Fibroblast of peridontal ligament (primary cell): Measurements from ENCODE around the gene CEP57.

ENCODE experiments used
- DNase-seq: peaks from one replicate; pipeline ENCODE4 v3.0.0-alpha.2; 2010; ENCODE audit errors: extremely low read depth

CEP57 gene

DNA sequence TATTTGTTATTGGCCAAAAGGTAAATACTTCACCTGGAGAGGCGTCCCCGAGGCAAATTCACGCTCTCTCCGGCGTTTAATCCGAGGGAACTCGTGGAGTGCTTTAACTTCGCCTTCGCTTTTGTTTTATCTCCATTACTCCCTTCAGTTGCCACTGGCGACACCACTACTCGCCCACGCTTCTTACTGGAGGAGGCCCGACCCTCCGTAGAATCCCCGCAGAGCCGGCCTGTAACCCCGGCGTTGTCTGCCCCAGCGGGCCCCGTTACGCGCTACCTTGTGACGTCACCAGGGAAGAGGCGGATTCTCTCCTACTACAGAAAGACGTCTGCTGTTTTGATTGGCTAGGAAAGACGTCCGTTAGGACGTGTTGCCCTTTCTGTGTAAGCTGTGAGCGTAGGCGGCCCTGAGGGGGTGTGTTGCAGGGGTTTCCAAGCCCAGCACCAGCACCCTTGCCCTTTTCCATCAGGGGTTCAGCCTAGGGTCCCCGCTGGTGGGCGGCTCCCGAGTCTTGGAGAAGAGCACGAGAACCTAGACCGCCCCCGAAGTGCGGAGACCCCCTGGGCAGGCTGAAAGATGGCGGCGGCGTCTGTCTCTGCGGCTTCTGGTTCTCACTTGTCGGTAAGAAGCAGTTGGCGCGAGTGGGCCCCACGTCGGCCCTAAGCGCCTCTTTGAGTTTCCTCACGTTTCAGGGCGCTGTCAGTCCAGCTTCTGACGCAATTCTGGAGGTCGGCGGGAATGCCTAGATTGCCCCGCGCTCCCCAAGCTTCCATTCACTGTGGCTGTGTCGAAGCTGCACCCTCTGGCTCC lies at the start of gene CEP57:
Gene CEP57, plus strand, starts transcription at position 376 of the 810 bp plus-strand sequence. Its CDS starts 201 bp downstream, at position 577.
- DNase-seq: peak; percentile 99

DNA sequence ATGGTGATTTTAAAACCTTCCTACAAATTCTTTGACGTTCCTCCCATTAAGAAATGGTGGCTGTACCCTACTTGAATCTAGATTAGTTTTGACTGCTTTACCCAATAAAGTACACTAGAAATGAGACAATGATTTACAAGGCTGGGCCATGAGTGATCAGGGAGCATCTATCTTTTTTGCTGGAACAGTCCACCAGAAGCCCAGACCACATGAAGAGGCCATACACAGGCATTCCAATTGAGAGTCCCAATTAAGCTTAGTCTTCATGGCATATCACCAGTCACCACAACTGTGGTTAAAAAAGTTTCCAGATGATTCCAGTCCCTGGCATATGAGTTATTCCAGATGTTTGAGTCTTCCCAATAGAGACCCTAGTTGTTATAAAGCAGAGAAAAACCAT lies 40.2 kb upstream of the CEP57 start:
- DNase-seq: no peak

DNA sequence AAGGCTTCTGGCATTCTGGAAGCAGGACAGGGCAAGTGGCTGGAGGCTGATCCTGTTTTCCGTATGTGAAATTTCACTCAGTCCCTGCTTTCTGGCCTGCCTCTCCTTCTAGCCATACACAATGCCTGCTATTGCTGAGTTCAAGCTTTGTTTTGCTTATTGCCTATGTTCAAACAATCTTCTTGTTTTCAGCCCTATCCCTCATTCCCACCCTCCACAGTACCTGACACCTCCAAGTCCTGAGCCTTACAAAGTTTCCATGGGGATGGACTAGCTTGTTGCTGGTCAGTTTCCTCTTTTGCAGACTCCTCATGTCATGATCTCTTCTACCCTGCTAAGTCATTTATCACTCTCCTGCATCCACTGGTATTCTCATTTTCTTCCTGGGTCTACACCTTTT lies 38.8 kb upstream of the CEP57 start:
- DNase-seq: no peak

DNA sequence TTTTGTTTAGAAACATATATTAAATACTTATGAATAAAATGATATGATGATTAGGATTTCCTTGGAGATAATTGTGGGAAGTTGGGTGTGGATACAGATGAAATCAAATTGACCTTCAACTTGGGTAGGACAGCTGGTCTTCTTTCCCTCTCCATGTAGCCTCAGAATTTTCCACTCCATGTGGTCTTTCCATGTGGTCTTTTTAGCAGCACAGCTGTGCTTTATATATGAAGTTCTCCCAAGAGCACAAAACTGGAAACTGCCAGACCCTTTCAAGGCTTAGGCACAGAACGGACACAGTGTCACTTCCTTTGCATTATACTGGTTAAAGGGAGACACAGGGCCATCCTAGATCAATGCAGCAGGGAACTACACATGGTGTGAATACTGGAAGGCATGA lies 29.4 kb upstream of the CEP57 start:
- no peak for DNase-seq

DNA sequence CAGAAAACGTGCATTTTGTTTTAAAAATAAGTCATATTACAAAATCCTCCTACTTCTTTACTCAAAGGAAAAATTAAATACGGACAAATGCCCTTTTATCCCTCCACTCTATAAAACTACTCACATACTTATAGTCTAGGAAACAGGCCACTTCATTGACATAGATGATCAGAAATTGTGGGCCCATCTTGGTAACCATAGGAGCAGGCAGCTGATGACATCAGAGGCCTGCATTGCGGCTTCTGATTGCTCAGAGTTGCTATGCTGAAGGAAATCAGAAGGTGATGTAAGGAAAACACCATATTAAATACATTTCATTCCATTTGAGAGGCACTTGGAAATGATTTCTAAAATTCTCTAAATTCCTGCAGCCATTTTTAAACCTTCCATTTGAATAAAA lies 27.8 kb upstream of the CEP57 start:
- peak; percentile 31 for DNase-seq

DNA sequence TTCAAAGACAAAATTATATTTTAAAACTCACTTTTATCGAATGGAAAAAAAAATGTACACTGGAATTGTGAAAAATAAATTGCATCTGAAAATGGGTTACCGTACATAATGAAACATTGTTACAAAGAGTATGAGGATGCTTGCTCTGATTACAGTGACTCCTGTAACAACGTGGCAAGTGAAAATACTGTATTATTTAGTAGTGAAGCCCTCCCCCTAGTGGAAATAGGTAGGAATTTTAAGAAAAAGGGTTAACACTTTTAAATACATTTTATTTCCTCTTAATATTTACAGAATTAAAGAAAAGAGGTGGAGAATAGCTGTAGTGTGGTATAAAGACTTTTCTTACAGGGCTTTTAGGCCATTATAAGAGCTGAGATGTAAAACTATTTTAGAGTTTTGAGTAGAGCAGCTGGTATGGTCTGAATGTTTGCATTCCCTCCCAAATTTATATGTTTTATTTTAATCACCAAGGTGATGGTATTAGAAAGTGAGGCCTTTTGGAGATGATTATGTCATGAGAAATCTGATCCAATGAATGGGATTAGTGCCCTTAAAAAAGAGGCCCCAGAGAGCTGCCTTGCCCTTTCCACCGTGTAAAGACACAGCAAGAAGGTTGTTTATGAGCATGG lies 25.9 kb upstream of the CEP57 start:
- DNase-seq: peak; percentile 86

DNA sequence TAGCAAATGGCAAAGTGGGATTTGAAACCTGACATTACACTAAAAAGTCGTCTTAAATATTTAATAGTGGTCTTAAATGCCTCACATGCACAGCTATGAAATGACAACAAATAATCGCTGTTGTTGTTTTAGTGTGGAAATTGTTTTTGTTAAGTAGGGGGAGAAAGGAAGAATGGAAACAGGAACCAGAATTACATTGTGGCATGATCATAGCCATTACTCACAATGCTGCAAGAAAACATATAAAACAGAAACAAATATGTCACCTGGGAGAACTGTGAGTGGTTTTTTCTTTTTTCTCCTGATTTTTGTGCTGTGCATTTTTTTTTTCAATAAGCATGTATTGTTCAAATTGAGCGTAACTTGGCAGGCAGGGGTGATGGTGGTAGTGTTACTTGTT lies 23.6 kb upstream of the CEP57 start:
- DNase-seq: no peak

DNA sequence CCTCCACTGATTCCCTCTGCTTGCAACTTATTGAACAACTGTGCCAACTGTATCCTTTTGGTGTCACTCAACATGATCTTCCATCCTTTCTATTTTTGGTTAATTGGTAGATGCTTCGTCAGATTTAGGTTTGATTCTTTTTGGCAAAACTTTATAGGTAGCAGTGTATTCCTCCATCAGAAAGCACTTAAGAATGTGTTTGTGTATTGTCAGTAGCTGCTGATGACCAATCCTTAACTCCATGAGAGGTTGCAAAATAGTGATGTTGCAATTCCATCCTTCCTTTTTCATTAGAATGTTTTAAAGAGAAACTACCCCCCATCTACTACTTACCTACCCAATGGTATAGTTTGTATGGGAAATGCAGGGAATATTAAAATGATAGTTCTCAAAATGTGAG lies 22.8 kb upstream of the CEP57 start:
- peak; percentile 86 for DNase-seq

DNA sequence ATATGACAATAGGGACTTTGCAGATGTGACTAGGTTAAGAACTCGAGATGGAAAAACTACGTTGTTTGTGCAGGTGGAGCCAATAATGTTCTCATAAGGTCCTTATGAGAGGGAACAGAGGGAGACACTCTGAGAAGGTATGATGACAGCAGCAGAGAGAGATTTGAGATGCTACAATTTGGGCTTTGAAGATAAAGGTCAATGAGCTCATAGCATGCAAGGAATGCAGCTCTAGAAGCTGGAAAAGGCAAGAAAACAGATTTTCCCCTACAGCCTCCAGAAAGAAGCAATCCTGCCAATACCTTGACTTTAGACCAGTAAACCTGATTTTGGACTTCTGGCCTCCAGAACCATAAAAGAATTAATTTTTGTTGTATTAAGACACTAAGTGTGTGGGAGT lies 21.8 kb upstream of the CEP57 start:
- no peak for DNase-seq

DNA sequence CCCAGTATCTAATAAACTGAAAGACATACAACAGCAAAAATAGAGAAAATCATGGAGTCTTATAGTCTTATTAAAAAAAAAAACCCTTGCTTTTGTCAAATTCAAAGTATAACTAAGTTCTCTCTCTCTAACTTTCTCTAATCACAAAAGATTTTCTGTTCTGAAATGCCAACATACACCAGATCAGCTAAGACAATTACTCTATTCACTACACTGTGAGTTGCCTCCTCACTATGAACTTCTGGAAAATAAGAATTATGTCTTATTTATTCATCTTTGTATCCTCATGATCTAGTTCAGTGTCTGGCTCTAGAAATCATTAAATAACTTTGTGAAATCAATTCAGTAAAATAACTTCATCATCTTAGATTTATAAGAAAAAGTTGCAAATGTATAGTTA lies 13.4 kb upstream of the CEP57 start:
- DNase-seq: no peak

DNA sequence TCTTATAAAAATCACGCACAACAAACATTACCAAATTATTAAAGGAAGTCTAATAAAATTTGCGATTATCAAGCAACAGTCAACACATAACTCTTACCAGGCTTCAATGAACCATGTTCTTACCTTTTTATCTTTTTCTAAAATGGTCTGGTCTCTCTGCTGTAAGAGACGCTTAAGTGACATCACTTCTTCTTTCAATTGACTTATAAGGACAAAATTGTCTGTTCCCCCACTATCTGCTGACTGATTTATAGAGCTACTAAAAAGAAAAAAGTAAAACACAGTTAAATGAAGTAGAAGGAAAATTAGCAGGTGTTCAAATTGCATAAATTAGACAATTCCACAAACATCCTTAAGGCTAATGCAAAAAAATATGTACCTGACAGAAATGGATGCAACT lies 11.6 kb upstream of the CEP57 start:
- DNase-seq: no peak

DNA sequence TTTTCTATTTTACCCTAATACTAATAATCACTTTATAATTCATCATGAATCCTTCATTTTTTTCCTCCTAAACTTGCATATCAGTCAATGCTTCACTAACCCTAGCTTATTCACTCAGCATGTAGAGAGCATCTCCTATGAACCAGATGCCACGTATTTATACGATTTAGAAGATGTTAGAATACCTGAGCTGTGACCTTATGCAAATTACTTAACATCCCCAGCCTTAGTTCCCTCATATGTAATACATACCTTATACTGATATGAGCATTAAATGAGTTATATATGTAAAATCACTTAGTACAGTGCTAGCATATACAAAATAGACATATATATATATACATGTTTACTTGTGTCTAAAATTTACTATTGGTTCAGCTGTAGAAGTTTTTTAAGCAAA lies 9.8 kb upstream of the CEP57 start:
- no peak for DNase-seq

DNA sequence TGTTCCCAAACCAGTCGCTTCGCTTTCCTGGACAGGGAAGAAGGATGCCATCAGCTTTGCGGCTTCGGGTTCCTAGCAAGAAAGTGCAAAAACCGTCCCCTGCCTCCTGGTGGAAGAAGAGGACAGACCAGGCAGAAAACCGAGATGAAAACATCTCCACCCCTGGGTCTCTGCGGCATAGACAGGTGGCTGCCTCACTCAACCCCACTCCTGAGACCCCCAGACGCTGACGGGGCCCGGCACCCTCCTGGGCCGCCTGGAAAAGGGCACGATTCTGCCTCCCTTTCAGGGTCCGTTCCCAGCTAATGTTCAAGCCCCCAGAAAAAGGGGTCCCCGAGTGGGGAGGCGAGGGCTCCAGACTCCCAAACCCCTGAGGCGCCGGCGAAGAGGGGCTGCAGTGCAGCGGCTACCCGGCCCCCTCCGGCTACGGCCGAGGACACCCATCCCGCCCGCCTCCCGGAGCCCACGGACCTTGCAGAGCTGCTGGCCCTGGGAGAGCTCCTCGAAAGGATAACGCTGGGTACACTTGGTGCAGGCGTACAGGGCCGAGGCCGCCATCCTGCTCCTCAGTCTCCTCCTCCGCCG lies 1.3 kb upstream of the CEP57 start:
- DNase-seq: peak; percentile 40

DNA sequence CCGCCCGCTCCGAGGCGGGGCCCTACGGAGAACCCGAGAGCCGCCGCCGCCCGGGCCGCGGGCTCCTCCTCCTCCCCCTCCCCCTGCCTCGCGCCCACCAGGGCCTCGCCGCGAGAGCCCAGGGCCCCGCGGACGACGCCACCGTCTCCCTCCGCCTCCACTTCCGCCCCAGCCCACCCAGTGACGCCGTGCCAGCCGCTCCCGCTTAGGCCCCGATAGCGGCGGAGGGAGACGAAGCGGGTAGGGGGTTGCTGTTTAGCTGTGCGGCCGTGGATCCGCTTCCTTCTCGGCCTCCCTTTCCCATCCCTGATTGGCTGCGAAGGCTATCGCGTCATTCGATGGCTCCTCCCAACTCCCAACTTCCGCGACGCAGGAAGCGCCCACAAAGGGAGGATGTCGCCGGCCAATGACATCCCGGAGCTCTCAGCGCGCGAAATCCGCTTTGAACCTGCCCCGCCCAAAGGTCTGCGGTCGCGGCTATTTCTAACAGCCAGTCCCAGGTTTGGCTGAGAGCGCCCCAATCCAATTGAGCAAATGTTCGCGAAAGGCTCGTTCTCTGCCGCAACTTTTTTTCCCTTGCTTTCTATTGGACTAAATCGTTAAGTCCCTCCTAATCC lies 684 bp upstream of the CEP57 start, which contains the start of gene FAM76B:
Gene FAM76B, minus strand, starts transcription at position 277 of the 617 bp plus-strand sequence. CDS start 304 bp downstream, outside the sequence.
- peak; percentile 98 for DNase-seq

DNA sequence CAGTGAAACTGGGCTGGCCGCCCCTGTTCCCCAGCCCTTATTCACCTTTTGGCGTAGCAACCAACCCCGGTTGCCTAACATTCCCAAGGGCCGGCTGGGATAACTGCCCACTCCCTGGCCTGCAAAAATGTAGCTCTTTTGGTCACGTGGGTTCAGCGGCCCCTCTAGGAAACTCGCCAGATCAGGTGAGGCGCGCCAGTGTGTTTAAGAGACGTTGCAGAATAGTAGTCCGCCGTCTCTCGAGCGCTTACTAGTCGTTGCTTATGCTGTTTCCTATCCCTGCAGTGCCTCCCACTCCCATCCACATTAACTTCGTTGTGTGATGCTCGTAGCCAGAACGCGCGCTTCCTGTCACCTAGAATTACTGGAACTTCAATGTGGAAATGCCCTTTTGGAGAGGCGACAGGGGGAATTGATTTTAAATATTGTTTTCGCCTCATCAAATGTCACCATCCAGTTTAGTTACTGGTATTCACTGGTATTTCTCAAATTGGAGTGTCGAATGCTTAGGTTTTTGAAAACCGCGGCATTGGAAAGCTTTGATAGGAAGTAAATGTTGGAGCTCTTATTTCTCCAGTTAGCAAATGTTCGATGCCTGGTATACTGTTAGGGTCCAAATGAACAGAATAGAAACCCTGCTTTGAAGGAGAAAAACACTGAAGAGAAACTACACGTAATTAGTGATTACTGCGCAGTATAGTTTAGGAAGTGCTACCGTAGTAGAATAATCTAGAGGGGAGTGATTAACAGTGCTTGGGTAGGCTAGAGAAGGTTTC lies 823 bp downstream of the CEP57 start:
- DNase-seq: peak; percentile 50

DNA sequence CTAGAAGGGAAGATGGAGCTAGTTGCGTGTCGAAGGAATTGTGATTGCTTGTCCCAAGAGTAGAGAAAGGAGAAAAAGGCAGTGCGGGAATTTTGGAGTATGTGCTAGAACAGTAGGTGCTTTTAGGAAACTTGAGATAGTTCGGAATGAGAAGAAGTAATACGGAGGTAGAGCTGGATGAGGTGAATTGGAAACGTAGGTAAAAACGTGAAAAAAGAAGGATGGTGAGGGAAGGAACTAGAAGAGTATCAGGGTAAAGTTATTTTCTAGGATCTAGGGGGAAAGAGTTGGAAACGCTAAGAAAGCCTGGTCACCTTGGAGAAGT lies 1.4 kb downstream of the CEP57 start:
- no peak for DNase-seq

DNA sequence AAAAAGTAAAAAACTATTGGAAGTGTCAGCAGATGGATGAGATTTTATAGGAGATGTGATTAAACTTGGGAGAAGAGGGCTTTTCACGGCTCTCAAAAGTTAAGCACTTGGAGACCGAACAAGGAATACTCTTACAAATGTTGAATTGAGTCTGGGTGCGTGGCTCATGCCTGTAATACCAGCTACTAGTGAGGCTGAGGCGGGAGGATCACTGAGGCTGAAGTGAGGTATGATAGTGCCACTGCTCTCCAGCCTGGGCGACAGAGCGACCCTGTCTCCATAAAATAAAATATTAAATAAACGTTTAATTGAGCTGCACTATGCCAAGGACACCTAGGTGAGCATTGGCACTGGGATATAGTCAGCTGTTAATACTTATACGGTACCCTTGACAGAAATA lies 1.9 kb downstream of the CEP57 start:
- DNase-seq: no peak

DNA sequence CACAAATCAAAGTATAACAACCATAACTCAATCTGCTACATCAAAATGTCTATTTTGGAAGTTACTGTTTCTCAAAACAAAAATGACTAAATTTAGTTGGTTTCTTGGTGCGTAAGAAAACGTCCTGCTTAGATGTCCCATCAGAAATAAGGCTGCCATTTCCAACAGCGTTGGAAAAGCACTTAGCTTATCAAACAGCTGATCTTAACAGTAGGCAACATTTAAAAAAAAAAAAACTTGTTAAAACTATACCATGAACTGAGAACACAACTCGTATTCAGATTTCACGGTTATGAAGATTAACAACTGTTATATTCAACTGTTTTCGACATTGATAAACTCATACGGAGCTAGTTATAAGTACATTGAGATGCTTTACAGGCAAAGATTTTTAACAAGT lies 2.4 kb downstream of the CEP57 start:
- DNase-seq: no peak

DNA sequence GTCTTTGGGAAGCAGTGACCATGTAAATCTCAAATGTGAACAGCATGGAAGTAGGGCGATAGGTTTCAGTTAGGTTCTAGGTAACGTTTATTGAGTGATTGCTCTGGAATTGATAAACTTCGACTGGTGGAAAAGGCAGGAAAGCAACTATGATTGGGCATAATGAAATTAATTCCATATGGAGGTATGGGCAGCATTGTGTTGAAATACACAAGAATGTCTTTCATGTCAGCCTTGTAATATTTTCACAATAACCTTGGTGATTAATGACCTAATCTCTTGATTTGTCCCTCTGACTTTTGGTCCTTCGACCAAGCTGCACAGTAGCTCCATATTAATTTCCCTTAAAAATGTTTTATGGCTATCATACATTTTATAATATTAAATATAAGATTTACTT lies 2.8 kb downstream of the CEP57 start:
- peak; percentile 50 for DNase-seq

DNA sequence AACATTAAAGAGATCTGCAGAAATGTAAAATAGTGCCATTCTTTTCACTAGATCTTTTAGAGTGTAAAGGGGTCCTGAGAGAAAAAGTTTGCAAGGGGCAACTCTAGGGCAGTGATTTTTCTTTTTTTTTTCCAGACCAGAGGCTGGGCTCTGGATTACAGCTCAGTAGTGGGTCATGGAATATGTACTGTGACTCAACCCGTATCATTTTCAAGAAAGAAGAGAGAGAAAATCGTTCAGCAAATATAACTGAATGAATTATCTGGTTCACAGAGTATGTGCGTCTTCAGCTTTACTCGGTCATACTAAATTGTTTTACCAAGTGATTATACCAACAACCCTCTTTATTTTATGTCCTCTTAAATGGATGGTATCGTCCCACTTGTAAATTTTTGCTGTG lies 3.8 kb downstream of the CEP57 start:
- DNase-seq: peak; percentile 63

DNA sequence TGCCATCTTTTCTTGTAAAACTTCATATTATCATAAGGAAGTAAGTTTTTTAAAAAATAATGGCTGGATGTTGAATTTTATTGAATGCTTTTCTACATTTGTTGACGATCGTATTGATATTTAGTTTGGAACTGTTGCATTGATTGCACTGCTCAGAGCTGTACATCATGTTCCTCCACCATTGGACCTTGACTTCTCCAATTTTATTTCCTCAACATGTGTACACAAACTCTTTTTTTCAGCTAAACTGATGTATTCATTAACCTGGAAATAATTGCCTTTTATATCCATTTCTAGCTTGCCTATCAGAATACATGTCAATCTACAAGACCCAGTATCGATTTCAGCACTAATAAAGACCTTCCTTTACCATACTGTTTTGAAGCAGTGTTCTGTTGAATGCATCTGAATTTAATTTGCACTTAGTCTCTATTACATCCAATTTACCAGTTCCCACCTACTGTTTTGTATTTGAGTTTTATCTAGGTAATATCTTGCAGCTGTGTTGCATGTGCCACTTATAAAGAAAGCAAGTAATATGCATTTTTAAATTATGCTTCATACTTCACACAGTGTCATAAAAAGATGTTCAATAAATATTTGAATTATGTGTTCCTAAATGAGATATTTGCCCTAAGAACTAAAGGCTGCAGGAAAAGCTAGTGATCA lies 5.5 kb downstream of the CEP57 start:
- no peak for DNase-seq
